Measurements from ENCODE around the gene ECSCR.
A peak's percentile ranks its signal among the peaks of the same experiment; 100 is the strongest.
"Not testable (repeated sequence)": the region's sequence is repeated elsewhere in the genome, so short reads cannot be mapped to it uniquely, and the experiment has no call there.

ECSCR gene

GRCh38 chr5:139446956-139447779 is 15.4 kb downstream of the ECSCR start:
- DNase-seq (ENCODE audit: low read depth, low spot score) = no peak

GRCh38 chr5:139445325-139446170 is 17.0 kb downstream of the ECSCR start:
- DNase-seq (ENCODE audit: low read depth, low spot score) = no peak

GRCh38 chr5:139443831-139444453 is 18.6 kb downstream of the ECSCR start:
- DNase-seq (ENCODE audit: low read depth, low spot score) = no peak

GRCh38 chr5:139440416-139440815 is 22.1 kb downstream of the ECSCR start:
- not testable (repeated sequence) for DNase-seq (ENCODE audit: low read depth, low spot score)

GRCh38 chr5:139439013-139439903 is 23.3 kb downstream of the ECSCR start, which contains the start of gene DNAJC18:
Gene DNAJC18 (minus strand): TSS chr5:139439525. CDS start chr5:139439445, 80 bp downstream.
- peak; percentile 79 for DNase-seq (ENCODE audit: low read depth, low spot score)

GRCh38 chr5:139438707-139439012 is 23.9 kb downstream of the ECSCR start:
- DNase-seq (ENCODE audit: low read depth, low spot score) = no peak

- DNase-seq (ENCODE audit: low read depth, low spot score) = no peak
Measured at GRCh38 chr5:139435676-139436075, 26.9 kb downstream of the ECSCR start.

GRCh38 chr5:139431706-139432105 is 30.8 kb downstream of the ECSCR start:
- no peak for DNase-seq (ENCODE audit: low read depth, low spot score)

GRCh38 chr5:139430015-139430414 is 32.5 kb downstream of the ECSCR start:
- no peak for DNase-seq (ENCODE audit: low read depth, low spot score)

GRCh38 chr5:139426203-139426885 is 36.2 kb downstream of the ECSCR start:
- no peak for DNase-seq (ENCODE audit: low read depth, low spot score)

GRCh38 chr5:139425497-139425896 is 37.0 kb downstream of the ECSCR start:
- DNase-seq (ENCODE audit: low read depth, low spot score) = no peak

GRCh38 chr5:139422307-139422893 is 40.1 kb downstream of the ECSCR start:
- peak; percentile 44 for DNase-seq (ENCODE audit: low read depth, low spot score)

GRCh38 chr5:139419226-139420192 is 43.0 kb downstream of the ECSCR start:
- no peak for DNase-seq (ENCODE audit: low read depth, low spot score)

- DNase-seq (ENCODE audit: low read depth, low spot score) = no peak
Measured at GRCh38 chr5:139418793-139419192, 43.8 kb downstream of the ECSCR start.

GRCh38 chr5:139417214-139417613 is 45.3 kb downstream of the ECSCR start:
- DNase-seq (ENCODE audit: low read depth, low spot score) = no peak

- no peak for DNase-seq (ENCODE audit: low read depth, low spot score)
Measured at GRCh38 chr5:139416651-139417050, 45.9 kb downstream of the ECSCR start.

GRCh38 chr5:139415869-139416268 is 46.7 kb downstream of the ECSCR start:
- no peak for DNase-seq (ENCODE audit: low read depth, low spot score)

GRCh38 chr5:139415221-139415861 is 47.2 kb downstream of the ECSCR start:
- no peak for DNase-seq (ENCODE audit: low read depth, low spot score)
